Transverse colon (tissue), 4 donors: ENCODE measurements around the gene CCDC141. TPM values are rescaled to one million over a fixed set of nuclear protein-coding genes. Genes with fewer than 3 reads are reported as not detected.
A peak's percentile ranks its signal among the peaks of the same experiment; 100 is the strongest.

ENCODE experiments used
- DNase-seq: peaks from one replicate; pipeline ENCODE4 v3.0.0-alpha.2; 2019
- H3K27ac ChIP-seq, 4 donors: fragments of 200-600 bp; sonication (generic); 2 replicates each; pipeline ENCODE4 v1.5.1; 2016 to 2018; ENCODE audit warnings: inconsistent platforms in 4 of 4
- H3K27me3 ChIP-seq: fragments of 200-600 bp; sonication (generic); 2 replicates; pipeline ENCODE4 v1.5.1; 2017; ENCODE audit warnings: inconsistent platforms
- H3K36me3 ChIP-seq, 4 donors: fragments of 200-600 bp; sonication (generic); 2 replicates each; pipeline ENCODE4 v1.5.1; 2017 to 2019; ENCODE audit warnings: inconsistent platforms in 4 of 4
- H3K4me1 ChIP-seq, 4 donors: fragments of 200-600 bp; sonication (generic); 2 replicates each; pipeline ENCODE4 v1.5.1; 2017 to 2020; ENCODE audit warnings: inconsistent platforms in 4 of 4
- H3K4me3 ChIP-seq, 4 donors: fragments of 200-600 bp; sonication (generic); 1 replicate in 1 of 4; 2 replicates in 3 of 4; pipeline versions ENCODE4 v1.5.1 to v1.6.1; 2017 to 2019; ENCODE audit warnings: inconsistent platforms in 4 of 4
- H3K9me3 ChIP-seq, 2 donors: fragments of 200-600 bp; sonication (generic); 2 replicates each; pipeline ENCODE4 v1.5.1; 2017 to 2019; ENCODE audit warnings: inconsistent platforms in 2 of 2
- CTCF ChIP-seq, 5 experiments: fragments of 200-600 bp in 3 of 5; fragments of 450-650 bp in 2 of 5; sonication (generic) in 3 of 5; IDR thresholded peaks; 1 replicate in 2 of 5; 2 replicates in 3 of 5; pipeline ENCODE4 v1.5.1; 2016 to 2017; ENCODE audit warnings: antibody characterized with exemption in 5 of 5, inconsistent platforms in 3 of 5, mild to moderate bottlenecking in 2 of 5, moderate library complexity in 1 of 5
- EP300 ChIP-seq: sonication (generic); formaldehyde crosslinking; IDR thresholded peaks from one replicate; pipeline ENCODE4 v1.6.1; 2017; ENCODE audit warnings: antibody characterized with exemption, low read depth
- POLR2A ChIP-seq: fragments of 450-650 bp; IDR thresholded peaks from one replicate; pipeline ENCODE4 v1.6.1; 2016; ENCODE audit warnings: antibody characterized with exemption, mild to moderate bottlenecking, moderate library complexity
- POLR2AphosphoS5 ChIP-seq, 3 donors: sonication (generic); formaldehyde crosslinking; IDR thresholded peaks; one replicate each; pipeline ENCODE4 v1.6.1; 2016; ENCODE audit warnings: antibody characterized with exemption in 3 of 3
- WGBS, 2 donors: methylation state at CpG; one replicate each; pipeline ENCODE4 v1.1.5; 2018; ENCODE audit warnings: low coverage in 1 of 2; 5-methylcytosine and 5-hydroxymethylcytosine counted together
- in situ Hi-C, 4 donors: fragments of 200-750 bp; cut with MboI; loops; one replicate each; pipeline versions ENCODE4 v1.15.0 to v1.15.1; 2017; ENCODE audit warnings: low sequenced_read_pairs in 3 of 4, low pct_ligation_motif_present in 1 of 4, low pct_unique_long_range_greater_than_20kb in 1 of 4
- intact Hi-C: fragments of 100-400 bp; cut with DNase I; formaldehyde crosslinking; loops from one replicate; pipeline ENCODE4 v1.15.1; 2023; ENCODE audit warnings: low total_unique reads
- total RNA-seq, 4 donors: library from RNA; depleted of rRNA; stranded (reverse); fragments of >200 nt; gene quantifications; one replicate each; pipeline ENCODE4 v1.1.0, GENCODE V29; 2016

Gene CCDC141
- total RNA-seq, 4 donors from 2014 or later = 0.40 to 8.6 (median 2.4) TPM

- no peaks in the 10 kb centered on the region for H3K9me3 ChIP-seq
- in situ Hi-C loops = no loop called here
- peak; percentile 22 to 56 (median 40) for TF ChIP-seq CTCF (IDR thresholded peaks at IDR 0.05)
- TF ChIP-seq EP300 = no peak
- TF ChIP-seq POLR2AphosphoS5 (IDR thresholded peaks at IDR 0.05) = no peak
- TF ChIP-seq POLR2A = no peak
- no peaks in the 10 kb centered on the region for H3K36me3 ChIP-seq
- WGBS, 2 donors = 70% methylated on average over 3 of the region's 3 CpGs
- H3K4me3 ChIP-seq = no peak overlapping the region
- H3K27ac ChIP-seq = no peak overlapping the region
- no peaks in the 10 kb centered on the region for H3K4me1 ChIP-seq
- intact Hi-C loops = no loop called here
- DNase-seq = no peak
- H3K27me3 ChIP-seq = no peaks in the 10 kb centered on the region
Measured at GRCh38 chr2:178804791-178805190, 245.1 kb downstream of the CCDC141 start.

GRCh38 chr2:178800510-178800909 is 249.4 kb downstream of the CCDC141 start:
- no peaks in the 10 kb centered on the region for H3K36me3 ChIP-seq
- in situ Hi-C loops (no loop called here), intact Hi-C loops (no loop called here)
- H3K27ac ChIP-seq = no peak overlapping the region
- no peak for TF ChIP-seq POLR2A
- no peak for TF ChIP-seq POLR2AphosphoS5 (IDR thresholded peaks at IDR 0.05)
- TF ChIP-seq CTCF (IDR thresholded peaks at IDR 0.05) = no peak
- H3K9me3 ChIP-seq = no peaks in the 10 kb centered on the region
- 33 to 84% methylated on average over 1 to 7 of the region's 7 CpGs for WGBS, 2 donors
- no peaks in the 10 kb centered on the region for H3K4me1 ChIP-seq
- H3K4me3 ChIP-seq = no peak overlapping the region
- DNase-seq = no peak
- no peaks in the 10 kb centered on the region for H3K27me3 ChIP-seq

- WGBS, 2 donors = 94 to 100% methylated on average over 2 to 19 of the region's 19 CpGs
- no peaks in the 10 kb centered on the region for H3K4me1 ChIP-seq
- TF ChIP-seq POLR2AphosphoS5 (IDR thresholded peaks at IDR 0.05) (no peak), POLR2A (no peak)
- H3K4me3 ChIP-seq = no peak overlapping the region
- intact Hi-C loops = loop anchor here (10.0 kb wide), 1 partner anchor 115 kb away; no protein-coding TSS in a partner anchor
- in situ Hi-C loops = loop anchor here in 1 of 4 donors (10.0 kb wide), 1 partner anchor 115 kb away; no protein-coding TSS in a partner anchor
- no peak overlapping the region for H3K27ac ChIP-seq
- no peak for DNase-seq
- no peaks in the 10 kb centered on the region for H3K36me3 ChIP-seq
- H3K9me3 ChIP-seq = no peaks in the 10 kb centered on the region
- no peaks in the 10 kb centered on the region for H3K27me3 ChIP-seq
Measured at GRCh38 chr2:178799305-178799704, 250.6 kb downstream of the CCDC141 start.

GRCh38 chr2:178796079-178796677 is 253.8 kb downstream of the CCDC141 start:
- H3K27me3 ChIP-seq = no peaks in the 10 kb centered on the region
- intact Hi-C loops = loop anchor here (10.0 kb wide), 1 partner anchor 119 kb away; no protein-coding TSS in a partner anchor
- H3K36me3 ChIP-seq = no peaks in the 10 kb centered on the region
- in situ Hi-C loops = loop anchor here in 1 of 4 donors (10.0 kb wide), 1 partner anchor 119 kb away; no protein-coding TSS in a partner anchor
- H3K27ac ChIP-seq = no peak overlapping the region
- H3K9me3 ChIP-seq = no peaks in the 10 kb centered on the region
- no peak for DNase-seq
- TF ChIP-seq CTCF (IDR thresholded peaks at IDR 0.05) (peak; percentile 17 to 49 (median 44)), POLR2A (no peak), EP300 (no peak), POLR2AphosphoS5 (IDR thresholded peaks at IDR 0.05) (no peak)
- no peak overlapping the region for H3K4me3 ChIP-seq
- WGBS, 2 donors = 87 to 94% methylated on average over 2 of the region's 2 CpGs
- no peaks in the 10 kb centered on the region for H3K4me1 ChIP-seq

- in situ Hi-C loops (no loop called here), intact Hi-C loops (no loop called here)
- no peak for DNase-seq
- Histone ChIP-seq H3K27me3 (no peaks in the 10 kb centered on the region), H3K27ac (no peak overlapping the region), H3K4me1 (no peaks in the 10 kb centered on the region), H3K9me3 (no peaks in the 10 kb centered on the region), H3K36me3 (no peaks in the 10 kb centered on the region), H3K4me3 (no peak overlapping the region)
- WGBS, 2 donors = 69 to 77% methylated on average over 5 of the region's 5 CpGs
- TF ChIP-seq POLR2A = no peak
- no peak for TF ChIP-seq POLR2AphosphoS5 (IDR thresholded peaks at IDR 0.05)
- no peak for TF ChIP-seq CTCF (IDR thresholded peaks at IDR 0.05)
- no peak for TF ChIP-seq EP300
Measured at GRCh38 chr2:178787934-178788333, 262.0 kb downstream of the CCDC141 start.
